HCEC 1CT (cell line): Measurements from ENCODE around the gene PRIMA1.

Source experiments
- DNase-seq: peaks from one replicate; pipeline ENCODE4 v3.0.0-alpha.2; 2017

PRIMA1 gene

GRCh38 chr14:93727917-93728650, 60.2 kb downstream of the PRIMA1 start:
- no peak for DNase-seq

- no peak for DNase-seq
Measured at GRCh38 chr14:93727039-93727740, 61.1 kb downstream of the PRIMA1 start.

GRCh38 chr14:93725993-93726392, 62.3 kb downstream of the PRIMA1 start:
- no peak for DNase-seq

- no peak for DNase-seq
Measured at GRCh38 chr14:93725002-93725582, 63.2 kb downstream of the PRIMA1 start.

- DNase-seq: no peak
Measured at GRCh38 chr14:93723001-93723400, 65.3 kb downstream of the PRIMA1 start.

- DNase-seq: no peak
Measured at GRCh38 chr14:93720981-93721483, 67.3 kb downstream of the PRIMA1 start.

GRCh38 chr14:93720076-93720815, 68.0 kb downstream of the PRIMA1 start:
- no peak for DNase-seq

- DNase-seq: no peak
Measured at GRCh38 chr14:93719256-93719655, 69.0 kb downstream of the PRIMA1 start.

GRCh38 chr14:93717668-93718320, 70.5 kb downstream of the PRIMA1 start:
- no peak for DNase-seq

- no peak for DNase-seq
Measured at GRCh38 chr14:93716746-93717667, 71.3 kb downstream of the PRIMA1 start.

GRCh38 chr14:93716002-93716745, 72.1 kb downstream of the PRIMA1 start:
- no peak for DNase-seq

GRCh38 chr14:93715279-93715927, 72.9 kb downstream of the PRIMA1 start:
- no peak for DNase-seq

GRCh38 chr14:93714605-93715004, 73.7 kb downstream of the PRIMA1 start:
- DNase-seq: no peak

GRCh38 chr14:93713726-93714405, 74.4 kb downstream of the PRIMA1 start:
- DNase-seq: no peak

- DNase-seq: no peak
Measured at GRCh38 chr14:93712838-93713724, 75.2 kb downstream of the PRIMA1 start.

- DNase-seq: no peak
Measured at GRCh38 chr14:93712079-93712837, 76.0 kb downstream of the PRIMA1 start.

- DNase-seq: no peak
Measured at GRCh38 chr14:93709249-93709648, 79.0 kb downstream of the PRIMA1 start.

- DNase-seq: no peak
Measured at GRCh38 chr14:93708800-93709199, 79.5 kb downstream of the PRIMA1 start.
